Measurements from ENCODE around the gene SIL1.

Gene SIL1

GRCh38 chr5:139094154-139095131 lies 103.7 kb downstream of the SIL1 start:
- in situ Hi-C loops (cut with HindIII; ENCODE audit: low pct_unique_long_range_greater_than_20kb, low sequenced_read_pairs): no loop called here
- no peak for DNase-seq (ENCODE audit: low read depth in 1 of 2, low spot score in 1 of 2)
- TF ChIP-seq JUND (IDR thresholded peaks at IDR 0.05; ENCODE audit: low read depth): no peak

GRCh38 chr5:139092741-139093343 lies 105.3 kb downstream of the SIL1 start:
- TF ChIP-seq JUND (IDR thresholded peaks at IDR 0.05; ENCODE audit: low read depth): no peak
- no peak for DNase-seq (ENCODE audit: low read depth in 1 of 2, low spot score in 1 of 2)
- in situ Hi-C loops (cut with HindIII; ENCODE audit: low pct_unique_long_range_greater_than_20kb, low sequenced_read_pairs): no loop called here

GRCh38 chr5:139091439-139092156 lies 106.6 kb downstream of the SIL1 start:
- peak in 1 of 2 experiments; percentile 57 for DNase-seq (ENCODE audit: low read depth in 1 of 2, low spot score in 1 of 2)
- no peak for TF ChIP-seq JUND (IDR thresholded peaks at IDR 0.05; ENCODE audit: low read depth)
- in situ Hi-C loops (cut with HindIII; ENCODE audit: low pct_unique_long_range_greater_than_20kb, low sequenced_read_pairs): no loop called here

GRCh38 chr5:139090581-139090980 lies 107.6 kb downstream of the SIL1 start:
- in situ Hi-C loops (cut with HindIII; ENCODE audit: low pct_unique_long_range_greater_than_20kb, low sequenced_read_pairs): no loop called here
- TF ChIP-seq JUND (IDR thresholded peaks at IDR 0.05; ENCODE audit: low read depth): no peak

GRCh38 chr5:139088024-139088423 lies 110.1 kb downstream of the SIL1 start:
- no peak for TF ChIP-seq JUND (IDR thresholded peaks at IDR 0.05; ENCODE audit: low read depth)
- in situ Hi-C loops (cut with HindIII; ENCODE audit: low pct_unique_long_range_greater_than_20kb, low sequenced_read_pairs): no loop called here
- DNase-seq (ENCODE audit: low read depth in 1 of 2, low spot score in 1 of 2): no peak

More at GRCh38 chr5:139090581-139090980, 107.6 kb downstream of the SIL1 start:
- no peak for DNase-seq (ENCODE audit: low read depth in 1 of 2, low spot score in 1 of 2)

GRCh38 chr5:139082813-139083498 lies 115.2 kb downstream of the SIL1 start:
- TF ChIP-seq JUND (IDR thresholded peaks at IDR 0.05; ENCODE audit: low read depth): no peak
- in situ Hi-C loops (cut with HindIII; ENCODE audit: low pct_unique_long_range_greater_than_20kb, low sequenced_read_pairs): no loop called here
- DNase-seq (ENCODE audit: low read depth in 1 of 2, low spot score in 1 of 2): no peak

- TF ChIP-seq JUND (IDR thresholded peaks at IDR 0.05; ENCODE audit: low read depth): no peak
- in situ Hi-C loops (cut with HindIII; ENCODE audit: low pct_unique_long_range_greater_than_20kb, low sequenced_read_pairs): no loop called here
- no peak for DNase-seq (ENCODE audit: low read depth in 1 of 2, low spot score in 1 of 2)
Measured at GRCh38 chr5:139079991-139080610, 118.1 kb downstream of the SIL1 start.

- no peak for TF ChIP-seq JUND (IDR thresholded peaks at IDR 0.05; ENCODE audit: low read depth)
- DNase-seq (ENCODE audit: low read depth in 1 of 2, low spot score in 1 of 2): no peak
Measured at GRCh38 chr5:139079225-139079990, 118.8 kb downstream of the SIL1 start.

GRCh38 chr5:139078345-139078744 lies 119.8 kb downstream of the SIL1 start:
- DNase-seq (ENCODE audit: low read depth in 1 of 2, low spot score in 1 of 2): peak in 1 of 2 experiments; percentile 20
- TF ChIP-seq JUND (IDR thresholded peaks at IDR 0.05; ENCODE audit: low read depth): no peak
- in situ Hi-C loops (cut with HindIII; ENCODE audit: low pct_unique_long_range_greater_than_20kb, low sequenced_read_pairs): no loop called here

More at GRCh38 chr5:139079225-139079990, 118.8 kb downstream of the SIL1 start:
- in situ Hi-C loops (cut with HindIII; ENCODE audit: low pct_unique_long_range_greater_than_20kb, low sequenced_read_pairs): no loop called here

- in situ Hi-C loops (cut with HindIII; ENCODE audit: low pct_unique_long_range_greater_than_20kb, low sequenced_read_pairs): no loop called here
- no peak for TF ChIP-seq JUND (IDR thresholded peaks at IDR 0.05; ENCODE audit: low read depth)
- DNase-seq (ENCODE audit: low read depth in 1 of 2, low spot score in 1 of 2): no peak
Measured at GRCh38 chr5:139077899-139078298, 120.3 kb downstream of the SIL1 start.

- no peak for TF ChIP-seq JUND (IDR thresholded peaks at IDR 0.05; ENCODE audit: low read depth)
- no peak for DNase-seq (ENCODE audit: low read depth in 1 of 2, low spot score in 1 of 2)
- in situ Hi-C loops (cut with HindIII; ENCODE audit: low pct_unique_long_range_greater_than_20kb, low sequenced_read_pairs): no loop called here
Measured at GRCh38 chr5:139076111-139076510, 122.1 kb downstream of the SIL1 start.
